Glutamatergic neuron (in vitro differentiated cells): ENCODE measurements around the gene NDUFB2. TPM values are rescaled to one million over a fixed set of nuclear protein-coding genes. Genes with fewer than 3 reads are reported as not detected.
A peak's percentile ranks its signal among the peaks of the same experiment; 100 is the strongest.

ENCODE experiments used
- DNase-seq: peaks from one replicate; pipeline ENCODE4 v3.0.0; 2022
- H3K27ac Mint-ChIP-seq: one replicate; pipeline ENCODE4 v1.8.0; 2020; ENCODE audit warnings: mild to moderate bottlenecking, mixed read lengths, inconsistent platforms; ENCODE audit not compliant: unreplicated experiment
- H3K27me3 Mint-ChIP-seq: one replicate; pipeline ENCODE4 v1.8.0; 2020; ENCODE audit warnings: mild to moderate bottlenecking, moderate library complexity, mixed read lengths, inconsistent platforms; ENCODE audit not compliant: unreplicated experiment
- H3K36me3 Mint-ChIP-seq: one replicate; pipeline ENCODE4 v1.8.0; 2020; ENCODE audit warnings: mild to moderate bottlenecking, mixed read lengths, inconsistent platforms; ENCODE audit not compliant: unreplicated experiment
- H3K4me1 Mint-ChIP-seq: one replicate; pipeline ENCODE4 v1.8.0; 2020; ENCODE audit warnings: mild to moderate bottlenecking, low read depth, mixed read lengths, inconsistent platforms; ENCODE audit not compliant: unreplicated experiment
- H3K4me3 Mint-ChIP-seq: one replicate; pipeline ENCODE4 v1.8.0; 2020; ENCODE audit warnings: mild to moderate bottlenecking, mixed read lengths, inconsistent platforms; ENCODE audit not compliant: unreplicated experiment
- H3K9me3 Mint-ChIP-seq: one replicate; pipeline ENCODE4 v1.8.0; 2020; ENCODE audit warnings: mild to moderate bottlenecking, moderate library complexity, mixed read lengths, inconsistent platforms; ENCODE audit not compliant: unreplicated experiment
- total RNA-seq: library from RNA; stranded (reverse); fragmentation: NEBNext Ultra II Directional; extraction: Animal tissue kit (Norgen Biotek cat#: 25700); gene quantifications from one replicate; pipeline ENCODE4 v1.2.1, GENCODE V29; 2021; ENCODE audit not compliant: unreplicated experiment
- TF ChIP-seq, protein P1 (sequence below): fragments of 200-600 bp; sonication (generic); IDR thresholded peaks from one replicate; pipeline ENCODE4 v1.5.0; 2021; ENCODE audit not compliant: partially characterized antibody, unreplicated experiment

The NDUFB2 gene
- total RNA-seq, 1 donor from 2014 or later, result 127 TPM

- H3K27ac Mint-ChIP-seq, result no peak overlapping the region
- peaks cover 5% of the 10 kb centered on the region for H3K4me1 Mint-ChIP-seq
- H3K4me3 Mint-ChIP-seq, result peak overlapping the region; percentile 81
- no peak for DNase-seq
- TF ChIP-seq, protein P1, sequence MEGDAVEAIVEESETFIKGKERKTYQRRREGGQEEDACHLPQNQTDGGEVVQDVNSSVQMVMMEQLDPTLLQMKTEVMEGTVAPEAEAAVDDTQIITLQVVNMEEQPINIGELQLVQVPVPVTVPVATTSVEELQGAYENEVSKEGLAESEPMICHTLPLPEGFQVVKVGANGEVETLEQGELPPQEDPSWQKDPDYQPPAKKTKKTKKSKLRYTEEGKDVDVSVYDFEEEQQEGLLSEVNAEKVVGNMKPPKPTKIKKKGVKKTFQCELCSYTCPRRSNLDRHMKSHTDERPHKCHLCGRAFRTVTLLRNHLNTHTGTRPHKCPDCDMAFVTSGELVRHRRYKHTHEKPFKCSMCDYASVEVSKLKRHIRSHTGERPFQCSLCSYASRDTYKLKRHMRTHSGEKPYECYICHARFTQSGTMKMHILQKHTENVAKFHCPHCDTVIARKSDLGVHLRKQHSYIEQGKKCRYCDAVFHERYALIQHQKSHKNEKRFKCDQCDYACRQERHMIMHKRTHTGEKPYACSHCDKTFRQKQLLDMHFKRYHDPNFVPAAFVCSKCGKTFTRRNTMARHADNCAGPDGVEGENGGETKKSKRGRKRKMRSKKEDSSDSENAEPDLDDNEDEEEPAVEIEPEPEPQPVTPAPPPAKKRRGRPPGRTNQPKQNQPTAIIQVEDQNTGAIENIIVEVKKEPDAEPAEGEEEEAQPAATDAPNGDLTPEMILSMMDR, result no peak
- H3K27me3 Mint-ChIP-seq, result peaks cover 2% of the 10 kb centered on the region
- H3K36me3 Mint-ChIP-seq, result no peaks in the 10 kb centered on the region
- peaks cover 4% of the 10 kb centered on the region for H3K9me3 Mint-ChIP-seq
These were observed 24.5 kb upstream of the NDUFB2 start for GRCh38 chr7:140671966-140672365.

- Mint-ChIP-seq H3K4me3 (peak within 1 kb of the TSS; percentile 81), H3K9me3 (peaks cover 4% of the 10 kb centered on the region), H3K27ac (peak within 1 kb of the TSS; percentile 11), H3K36me3 (no peaks in the 10 kb centered on the region), H3K27me3 (peaks cover 2% of the 10 kb centered on the region), H3K4me1 (peaks cover 5% of the 10 kb centered on the region)
- TF ChIP-seq, protein P1, result no peak
- peak; percentile 61 for DNase-seq
These were observed 24.0 kb upstream of the NDUFB2 start, which contains the start of gene ADCK2 for GRCh38 chr7:140672382-140673062. ADCK2 (plus strand) TSS chr7:140672945; CDS start chr7:140673331, 386 bp downstream.

DNA sequence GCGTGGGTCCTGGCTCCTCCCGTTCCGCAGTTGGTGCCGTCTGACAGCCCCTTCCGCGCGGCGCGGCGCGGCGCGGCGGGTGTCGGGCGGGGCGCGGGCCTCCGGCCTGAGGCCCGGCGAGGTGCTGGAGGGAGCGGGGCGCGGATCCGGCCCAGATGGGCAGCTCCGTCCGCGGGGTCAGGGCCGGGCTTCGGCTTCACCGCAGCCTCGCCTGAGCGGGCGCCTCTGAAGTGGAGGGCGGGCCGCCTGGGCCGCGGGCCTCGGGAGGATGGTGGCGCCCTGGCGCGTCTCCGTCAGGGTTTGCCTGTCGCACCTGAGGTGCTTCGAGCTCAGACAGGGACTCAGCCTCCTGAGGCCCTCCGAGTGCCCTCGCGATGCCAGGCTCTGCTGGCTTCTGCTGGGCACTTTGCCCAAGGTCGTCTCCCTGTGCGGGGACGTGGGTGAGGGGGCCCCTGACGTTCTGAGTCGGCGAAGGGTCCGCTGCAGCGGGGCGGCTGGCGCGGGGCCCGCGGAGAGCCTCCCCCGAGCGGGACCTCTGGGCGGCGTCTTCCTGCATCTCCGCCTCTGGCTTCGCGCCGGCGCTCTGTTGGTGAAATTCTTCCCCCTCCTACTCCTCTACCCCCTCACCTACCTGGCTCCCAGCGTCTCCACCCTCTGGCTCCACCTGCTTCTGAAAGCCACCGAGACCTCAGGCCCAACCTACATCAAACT, 23.3 kb upstream of the NDUFB2 start:
- TF ChIP-seq, protein P1, result no peak
- peak; percentile 47 for DNase-seq
- Mint-ChIP-seq H3K4me1 (peaks cover 5% of the 10 kb centered on the region), H3K9me3 (peaks cover 4% of the 10 kb centered on the region), H3K27ac (no peak overlapping the region), H3K36me3 (no peaks in the 10 kb centered on the region), H3K4me3 (peak overlapping the region; percentile 66), H3K27me3 (peaks cover 2% of the 10 kb centered on the region)

DNA sequence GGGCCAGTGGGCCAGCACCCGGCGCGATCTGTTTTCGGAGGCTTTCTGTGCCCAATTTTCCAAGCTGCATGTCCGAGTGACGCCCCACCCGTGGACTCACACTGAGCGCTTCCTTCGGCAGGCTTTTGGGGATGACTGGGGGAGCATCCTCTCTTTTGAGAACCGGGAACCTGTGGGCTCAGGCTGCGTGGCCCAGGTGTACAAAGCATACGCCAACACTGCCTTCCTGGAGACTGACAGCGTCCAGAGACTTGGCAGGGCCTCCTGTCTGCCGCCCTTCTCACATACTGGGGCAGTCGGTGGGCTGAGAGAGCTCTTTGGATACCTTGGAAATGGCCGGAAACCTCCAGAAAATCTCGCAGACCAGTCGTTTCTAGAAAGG, 22.7 kb upstream of the NDUFB2 start:
- no peak for DNase-seq
- H3K27ac Mint-ChIP-seq, result no peak overlapping the region

More for the DNA sequence above, 22.7 kb upstream of the NDUFB2 start:
- H3K4me3 Mint-ChIP-seq, result peak overlapping the region; percentile 66
- H3K27me3 Mint-ChIP-seq, result peaks cover 2% of the 10 kb centered on the region
- peaks cover 5% of the 10 kb centered on the region for H3K4me1 Mint-ChIP-seq
- TF ChIP-seq, protein P1, result no peak
- H3K9me3 Mint-ChIP-seq, result peaks cover 4% of the 10 kb centered on the region
- H3K36me3 Mint-ChIP-seq, result no peaks in the 10 kb centered on the region
